Panc1 (cell line): ENCODE measurements around the gene ATOH8. TPM values are rescaled to one million over a fixed set of nuclear protein-coding genes. Genes with fewer than 3 reads are reported as not detected.

ENCODE experiments used
- ATAC-seq: fragments of 200-7000 bp; cut with Tn5 transposase; 2 replicates; pipeline ENCODE4 v1.9.1; 2020; ENCODE audit warnings: mild to moderate bottlenecking, moderate library complexity
- BruUV-seq: library from RNA; stranded (reverse); fragments of 400-500 nt; replicated peaks from 2 replicates; lab custom pipeline; 2021; lab: Mats Ljungman, UMichigan
- CTCF ChIA-PET: fragments of 300-600 bp; sonication (Branson Sonifier 250); formaldehyde crosslinking; loops from one replicate; lab custom pipeline; 2022; ENCODE audit warnings: antibody characterized with exemption; lab: Charles Lee
- POLR2A ChIA-PET: fragments of 300-600 bp; sonication (Branson Sonifier 250); formaldehyde crosslinking; loops from one replicate; lab custom pipeline; 2022; ENCODE audit warnings: antibody characterized with exemption; lab: Charles Lee
- DNase-seq: peaks from one replicate; pipeline ENCODE4 v3.0.0-alpha.2; 2010; ENCODE audit warnings: low read depth, low spot score
- H3K27ac ChIP-seq: 2 replicates; pipeline ENCODE4 v1.5.1; 2011; ENCODE audit warnings: mild to moderate bottlenecking, low read length, inconsistent platforms
- H3K27me3 ChIP-seq: fragments of 200-500 bp; sonication (Bioruptor generic); 2 replicates; pipeline ENCODE4 v1.6.0; 2014; ENCODE audit warnings: low read length, inconsistent platforms; ENCODE audit not compliant: control insufficient read depth, insufficient read depth
- H3K36me3 ChIP-seq: fragments of 200-500 bp; sonication (Bioruptor generic); 2 replicates; pipeline ENCODE4 v1.5.1; 2014; ENCODE audit warnings: inconsistent platforms, mild to moderate bottlenecking, low read length, moderate library complexity; ENCODE audit not compliant: control insufficient read depth, insufficient read depth
- H3K4me1 ChIP-seq: 2 replicates; pipeline ENCODE4 v1.5.1; 2011; ENCODE audit warnings: inconsistent platforms, mild to moderate bottlenecking, low read length, moderate library complexity; ENCODE audit not compliant: control insufficient read depth, insufficient read depth
- H3K4me3 ChIP-seq, 2 experiments: 2 replicates each; pipeline ENCODE4 v1.5.1; 2011 to 2012; ENCODE audit warnings: low read depth in 2 of 2, low read length in 2 of 2, mild to moderate bottlenecking in 2 of 2, inconsistent platforms in 1 of 2, moderate library complexity in 1 of 2
- H3K9me3 ChIP-seq: fragments of 200-500 bp; sonication (Bioruptor generic); 2 replicates; pipeline ENCODE4 v1.5.1; 2014; ENCODE audit warnings: low read depth, mild to moderate bottlenecking, inconsistent platforms, low read length, moderate library complexity; ENCODE audit not compliant: control insufficient read depth, insufficient read depth
- POLR2AphosphoS5 ChIP-seq: IDR thresholded peaks from 2 replicates; pipeline ENCODE4 v1.6.1; 2012; ENCODE audit warnings: mild to moderate bottlenecking, low read depth, low read length, moderate library complexity
- REST ChIP-seq, 2 experiments: IDR thresholded peaks; 2 replicates each; pipeline ENCODE4 v1.6.1; 2011 to 2012; ENCODE audit warnings: low read depth in 2 of 2, control low read depth in 1 of 2, low read length in 1 of 2, mild to moderate bottlenecking in 1 of 2, moderate library complexity in 1 of 2; ENCODE audit not compliant: insufficient read depth in 1 of 2
- SIN3A ChIP-seq: IDR thresholded peaks from 2 replicates; pipeline ENCODE4 v1.6.1; 2012; ENCODE audit warnings: low read depth, mild to moderate bottlenecking, low read length, moderate library complexity, borderline replicate concordance; ENCODE audit not compliant: insufficient read depth
- TCF7L2 ChIP-seq: IDR thresholded peaks from 2 replicates; pipeline ENCODE4 v1.6.1; 2011; ENCODE audit warnings: mild to moderate bottlenecking, low read depth, low read length, inconsistent platforms
- in situ Hi-C: cut with HindIII; loops from 2 replicates; pipeline ENCODE4 v1.10.0; 2016; ENCODE audit warnings: low sequenced_read_pairs, low pct_unique_long_range_greater_than_20kb
- intact Hi-C: fragments of 100-400 bp; cut with micrococcal nuclease; formaldehyde crosslinking; loops from one replicate; pipeline ENCODE4 v1.10.0; 2022; ENCODE audit not compliant: unreplicated experiment
- total RNA-seq: library from RNA; stranded (reverse); gene quantifications from one replicate; pipeline ENCODE4 v1.2.1, GENCODE V29; 2021; ENCODE audit not compliant: unreplicated experiment
- TF ChIP-seq, protein P1 (sequence below): fragments of 450-650 bp; IDR thresholded peaks from 2 replicates; pipeline ENCODE4 v1.5.1; 2017; ENCODE audit warnings: mild to moderate bottlenecking

Gene ATOH8
- total RNA-seq, 1 experiment from 2014 or later, result 3.8 TPM

DNA sequence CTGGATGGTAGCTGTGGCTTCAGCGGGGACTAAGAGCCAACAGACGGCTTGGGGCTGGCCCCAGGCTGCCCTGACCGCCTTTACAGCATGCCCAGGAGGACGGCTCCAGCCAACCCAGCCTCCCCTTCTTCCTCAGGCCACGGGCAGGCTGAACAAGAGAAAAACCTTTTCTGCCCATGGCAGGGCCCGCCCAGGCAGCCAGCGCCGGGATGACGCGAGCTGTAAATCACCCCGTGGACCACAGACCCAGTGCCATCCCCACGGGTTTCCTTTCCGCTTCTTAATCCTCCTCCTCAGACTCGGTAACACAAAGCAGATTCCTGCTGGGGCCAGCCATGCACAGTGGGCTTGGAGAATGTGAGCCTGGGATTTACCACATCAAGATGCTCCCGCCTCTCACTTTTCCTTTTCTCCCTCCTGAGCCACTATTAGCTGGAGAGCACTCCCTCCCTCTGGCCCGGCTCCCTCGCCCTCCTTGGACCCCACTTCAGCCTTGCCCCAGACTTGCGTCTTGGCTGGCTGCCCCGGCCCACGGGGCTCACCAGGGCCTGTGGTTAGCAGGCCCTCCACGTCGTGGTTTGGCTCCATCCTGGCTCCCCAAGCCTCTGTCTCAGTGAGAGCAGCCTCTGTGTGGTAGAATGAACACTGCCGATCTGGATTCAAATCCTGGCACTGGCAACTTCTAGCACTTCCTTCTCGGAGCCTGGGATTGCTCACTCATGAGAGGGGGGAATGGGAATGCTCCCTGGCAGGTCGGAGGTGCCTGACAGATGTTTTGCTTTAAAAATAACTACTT is 31.4 kb downstream of the ATOH8 start:
- H3K9me3 ChIP-seq, result no peaks in the 10 kb centered on the region
- DNase-seq (no peak), ATAC-seq (no peak)
- H3K4me3 ChIP-seq, result no peak overlapping the region
- TF ChIP-seq TCF7L2 (no peak), SIN3A (no peak)
- TF ChIP-seq, protein P1, sequence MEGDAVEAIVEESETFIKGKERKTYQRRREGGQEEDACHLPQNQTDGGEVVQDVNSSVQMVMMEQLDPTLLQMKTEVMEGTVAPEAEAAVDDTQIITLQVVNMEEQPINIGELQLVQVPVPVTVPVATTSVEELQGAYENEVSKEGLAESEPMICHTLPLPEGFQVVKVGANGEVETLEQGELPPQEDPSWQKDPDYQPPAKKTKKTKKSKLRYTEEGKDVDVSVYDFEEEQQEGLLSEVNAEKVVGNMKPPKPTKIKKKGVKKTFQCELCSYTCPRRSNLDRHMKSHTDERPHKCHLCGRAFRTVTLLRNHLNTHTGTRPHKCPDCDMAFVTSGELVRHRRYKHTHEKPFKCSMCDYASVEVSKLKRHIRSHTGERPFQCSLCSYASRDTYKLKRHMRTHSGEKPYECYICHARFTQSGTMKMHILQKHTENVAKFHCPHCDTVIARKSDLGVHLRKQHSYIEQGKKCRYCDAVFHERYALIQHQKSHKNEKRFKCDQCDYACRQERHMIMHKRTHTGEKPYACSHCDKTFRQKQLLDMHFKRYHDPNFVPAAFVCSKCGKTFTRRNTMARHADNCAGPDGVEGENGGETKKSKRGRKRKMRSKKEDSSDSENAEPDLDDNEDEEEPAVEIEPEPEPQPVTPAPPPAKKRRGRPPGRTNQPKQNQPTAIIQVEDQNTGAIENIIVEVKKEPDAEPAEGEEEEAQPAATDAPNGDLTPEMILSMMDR, result no peak
- no peaks in the 10 kb centered on the region for H3K27me3 ChIP-seq
- ChIA-PET POLR2A (no interaction called here), CTCF (no interaction called here)
- BruUV-seq, result no TSS peak
- no peaks in the 10 kb centered on the region for H3K36me3 ChIP-seq
- H3K27ac ChIP-seq, result no peak overlapping the region
- H3K4me1 ChIP-seq, result no peaks in the 10 kb centered on the region
- intact Hi-C loops (no loop called here), in situ Hi-C loops (no loop called here)

DNA sequence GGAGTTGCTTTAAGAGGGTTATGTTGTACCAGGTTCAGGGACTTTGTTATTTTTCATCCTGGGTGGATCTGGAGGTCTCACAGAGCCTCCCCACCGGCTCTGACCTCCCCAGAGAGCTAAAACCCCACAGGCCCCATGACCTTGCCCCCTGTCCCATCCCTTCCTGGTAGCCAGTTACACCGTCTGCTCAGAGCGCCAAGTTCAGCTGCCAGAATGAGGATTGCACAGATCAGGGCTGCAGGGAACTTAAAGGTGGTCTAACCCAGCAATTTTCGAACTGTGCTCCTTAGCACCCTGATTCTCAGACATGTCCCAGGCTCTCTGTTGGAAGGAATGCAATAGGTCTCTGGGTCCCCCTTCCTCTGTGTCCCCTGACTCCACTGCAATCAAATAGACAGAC is 32.1 kb downstream of the ATOH8 start:
- intact Hi-C loops, result no loop called here
- Histone ChIP-seq H3K36me3 (no peaks in the 10 kb centered on the region), H3K27ac (no peak overlapping the region), H3K27me3 (no peaks in the 10 kb centered on the region), H3K9me3 (no peaks in the 10 kb centered on the region), H3K4me1 (peaks cover 5% of the 10 kb centered on the region; the same call in 1 of the 2 replicates), H3K4me3 (no peak overlapping the region)
- DNase-seq (no peak), ATAC-seq (no peak)
- no TSS peak for BruUV-seq
- in situ Hi-C loops, result no loop called here
- CTCF ChIA-PET, result no interaction called here
- TF ChIP-seq TCF7L2 (no peak), POLR2AphosphoS5 (no peak), SIN3A (no peak), REST (IDR thresholded peaks at IDR 0.05; ENCODE audit: insufficient read depth in 1 of 2, low read depth in 2 of 2, low read length in 1 of 2) (no peak)
- TF ChIP-seq, protein P1, result no peak
- POLR2A ChIA-PET, result no interaction called here
